Mammary epithelial cell (primary cell): ENCODE measurements around the gene SMARCD3.

ENCODE experiments used
- EZH2 ChIP-seq: IDR thresholded peaks from 2 replicates; pipeline ENCODE4 v1.6.1; 2012; ENCODE audit warnings: low read length, inconsistent platforms, borderline replicate concordance
- TF ChIP-seq, protein P1 (sequence below), 2 donors: IDR thresholded peaks in 1 of 2; conservative IDR thresholded peaks in 1 of 2; 2 replicates each; pipeline ENCODE4 v1.5.1; 2011 to 2012; ENCODE audit warnings: inconsistent platforms in 2 of 2, low read length in 2 of 2, mild to moderate bottlenecking in 2 of 2, control low read depth in 1 of 2, low read depth in 1 of 2; ENCODE audit not compliant: insufficient read depth in 1 of 2; ENCODE audit errors: extremely low read depth in 1 of 2

GRCh38 chr7:151240942-151241754, 7.3 kb downstream of the SMARCD3 start:
- TF ChIP-seq, protein P1, sequence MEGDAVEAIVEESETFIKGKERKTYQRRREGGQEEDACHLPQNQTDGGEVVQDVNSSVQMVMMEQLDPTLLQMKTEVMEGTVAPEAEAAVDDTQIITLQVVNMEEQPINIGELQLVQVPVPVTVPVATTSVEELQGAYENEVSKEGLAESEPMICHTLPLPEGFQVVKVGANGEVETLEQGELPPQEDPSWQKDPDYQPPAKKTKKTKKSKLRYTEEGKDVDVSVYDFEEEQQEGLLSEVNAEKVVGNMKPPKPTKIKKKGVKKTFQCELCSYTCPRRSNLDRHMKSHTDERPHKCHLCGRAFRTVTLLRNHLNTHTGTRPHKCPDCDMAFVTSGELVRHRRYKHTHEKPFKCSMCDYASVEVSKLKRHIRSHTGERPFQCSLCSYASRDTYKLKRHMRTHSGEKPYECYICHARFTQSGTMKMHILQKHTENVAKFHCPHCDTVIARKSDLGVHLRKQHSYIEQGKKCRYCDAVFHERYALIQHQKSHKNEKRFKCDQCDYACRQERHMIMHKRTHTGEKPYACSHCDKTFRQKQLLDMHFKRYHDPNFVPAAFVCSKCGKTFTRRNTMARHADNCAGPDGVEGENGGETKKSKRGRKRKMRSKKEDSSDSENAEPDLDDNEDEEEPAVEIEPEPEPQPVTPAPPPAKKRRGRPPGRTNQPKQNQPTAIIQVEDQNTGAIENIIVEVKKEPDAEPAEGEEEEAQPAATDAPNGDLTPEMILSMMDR (conservative IDR thresholded peaks at IDR 0.05 in 1 of 2, IDR thresholded peaks at IDR 0.05 in 1 of 2; ENCODE audit: extremely low read depth in 1 of 2, insufficient read depth in 1 of 2, low read depth in 1 of 2, low read length in 2 of 2), result no peak
- no peak for TF ChIP-seq EZH2
